GM10266 (cell line): ENCODE data around the gene MRPL10.

Experiments
- DNase-seq: peaks from one replicate; pipeline ENCODE4 v3.0.0; 2012; ENCODE audit errors: extremely low spot score
- TF ChIP-seq, protein P1 (sequence below): IDR thresholded peaks from 2 replicates; pipeline ENCODE4 v1.5.1; 2012; ENCODE audit warnings: mild to moderate bottlenecking, low read depth; ENCODE audit not compliant: control insufficient read depth, insufficient read depth; ENCODE audit errors: missing control alignments

The MRPL10 gene

DNA sequence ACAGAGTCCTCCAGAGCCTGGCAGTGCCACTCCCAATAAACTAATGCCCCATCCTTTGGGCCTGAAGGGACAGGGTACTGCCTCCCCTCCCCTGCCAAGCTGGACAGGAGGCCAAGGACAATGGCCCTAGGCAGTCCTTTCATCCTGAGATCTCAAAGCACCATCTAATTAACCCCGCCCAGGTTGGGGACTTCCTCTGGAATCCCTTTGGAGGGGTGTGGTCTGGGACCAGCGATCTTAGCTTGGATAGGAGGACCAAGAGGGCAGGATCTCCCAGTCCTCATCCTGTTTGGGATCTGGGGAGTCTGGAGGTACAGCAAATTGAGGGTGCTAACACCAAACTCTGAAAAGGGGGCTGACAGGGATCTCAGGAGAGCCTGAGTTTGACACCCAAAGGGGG, 37.8 kb upstream of the MRPL10 start:
- DNase-seq = no peak
- TF ChIP-seq, protein P1, sequence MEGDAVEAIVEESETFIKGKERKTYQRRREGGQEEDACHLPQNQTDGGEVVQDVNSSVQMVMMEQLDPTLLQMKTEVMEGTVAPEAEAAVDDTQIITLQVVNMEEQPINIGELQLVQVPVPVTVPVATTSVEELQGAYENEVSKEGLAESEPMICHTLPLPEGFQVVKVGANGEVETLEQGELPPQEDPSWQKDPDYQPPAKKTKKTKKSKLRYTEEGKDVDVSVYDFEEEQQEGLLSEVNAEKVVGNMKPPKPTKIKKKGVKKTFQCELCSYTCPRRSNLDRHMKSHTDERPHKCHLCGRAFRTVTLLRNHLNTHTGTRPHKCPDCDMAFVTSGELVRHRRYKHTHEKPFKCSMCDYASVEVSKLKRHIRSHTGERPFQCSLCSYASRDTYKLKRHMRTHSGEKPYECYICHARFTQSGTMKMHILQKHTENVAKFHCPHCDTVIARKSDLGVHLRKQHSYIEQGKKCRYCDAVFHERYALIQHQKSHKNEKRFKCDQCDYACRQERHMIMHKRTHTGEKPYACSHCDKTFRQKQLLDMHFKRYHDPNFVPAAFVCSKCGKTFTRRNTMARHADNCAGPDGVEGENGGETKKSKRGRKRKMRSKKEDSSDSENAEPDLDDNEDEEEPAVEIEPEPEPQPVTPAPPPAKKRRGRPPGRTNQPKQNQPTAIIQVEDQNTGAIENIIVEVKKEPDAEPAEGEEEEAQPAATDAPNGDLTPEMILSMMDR = no peak

DNA sequence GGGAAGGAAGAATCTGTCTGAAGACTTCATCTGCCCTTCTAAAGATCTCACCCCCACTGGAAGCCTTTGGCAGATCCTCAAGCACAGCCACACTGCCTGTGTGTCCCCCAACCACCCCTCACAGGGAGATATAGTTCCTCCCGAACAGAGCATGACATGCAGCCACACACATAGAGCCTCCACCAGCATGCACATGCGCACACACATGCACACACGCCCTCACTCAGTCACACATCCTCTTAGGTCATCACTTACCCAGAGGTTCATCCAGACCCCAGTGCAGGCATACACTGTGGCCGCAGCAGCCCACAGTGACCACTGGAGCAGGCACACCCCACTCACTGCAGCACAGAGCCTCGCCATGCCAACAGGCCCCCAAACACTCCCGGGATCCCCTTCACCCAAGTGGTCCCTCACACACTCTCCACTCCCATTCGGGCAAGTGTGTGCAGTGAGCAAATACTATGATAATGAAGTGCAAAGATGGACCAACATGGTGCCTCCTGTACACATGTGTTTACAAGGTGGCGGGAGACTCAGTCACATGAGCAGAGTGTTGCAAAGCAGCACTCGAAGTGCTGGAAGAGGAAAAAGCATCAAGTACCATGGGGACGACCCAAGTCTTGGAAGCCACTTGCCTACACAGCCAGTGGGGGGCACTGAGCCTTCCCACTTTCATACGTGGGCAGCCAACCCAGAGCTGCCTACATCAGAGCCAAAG, 36.6 kb upstream of the MRPL10 start:
- no peak for DNase-seq
- TF ChIP-seq, protein P1 = no peak

DNA sequence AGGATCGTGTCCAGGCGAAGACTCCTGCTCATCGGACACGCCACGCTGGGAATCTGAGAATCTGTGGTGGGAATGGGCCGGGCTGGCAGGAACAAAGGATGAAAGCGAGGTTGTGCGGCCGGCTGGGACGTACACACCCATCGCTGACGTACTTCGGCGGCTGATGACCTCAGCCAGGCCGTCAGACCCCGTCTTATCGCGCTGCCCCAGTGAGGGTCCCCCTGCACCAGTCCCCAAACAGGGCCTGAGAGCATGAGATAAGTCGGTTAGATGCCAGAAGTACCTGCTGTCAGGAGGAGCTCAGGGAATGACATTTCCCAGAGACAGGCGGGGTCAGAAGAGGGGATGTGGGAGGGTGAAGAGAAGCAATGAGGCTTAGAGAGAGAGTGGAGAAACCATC, 35.6 kb upstream of the MRPL10 start:
- TF ChIP-seq, protein P1 = no peak
- DNase-seq = no peak

DNA sequence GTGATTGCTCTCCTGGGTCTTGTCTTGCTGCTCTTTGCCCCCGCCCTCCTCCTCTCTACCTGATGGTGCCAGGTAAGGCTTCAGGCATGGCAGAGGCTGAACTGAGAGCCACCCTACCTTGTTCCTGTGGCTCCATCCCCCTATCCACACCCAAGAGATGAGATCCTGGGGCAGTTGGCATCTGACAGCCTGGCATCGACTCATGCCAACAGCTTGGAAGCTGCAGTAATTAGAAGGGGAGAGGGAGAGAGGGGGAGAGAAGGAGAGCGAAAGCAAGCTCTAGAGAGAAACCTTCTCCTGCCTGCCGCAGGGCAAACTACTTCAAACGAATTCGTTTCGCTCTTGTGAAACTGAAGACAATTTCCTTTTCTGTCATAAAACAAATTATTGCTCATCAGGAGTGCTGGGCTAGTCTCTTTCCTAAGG, 33.5 kb upstream of the MRPL10 start:
- TF ChIP-seq, protein P1 = no peak
- no peak for DNase-seq

DNA sequence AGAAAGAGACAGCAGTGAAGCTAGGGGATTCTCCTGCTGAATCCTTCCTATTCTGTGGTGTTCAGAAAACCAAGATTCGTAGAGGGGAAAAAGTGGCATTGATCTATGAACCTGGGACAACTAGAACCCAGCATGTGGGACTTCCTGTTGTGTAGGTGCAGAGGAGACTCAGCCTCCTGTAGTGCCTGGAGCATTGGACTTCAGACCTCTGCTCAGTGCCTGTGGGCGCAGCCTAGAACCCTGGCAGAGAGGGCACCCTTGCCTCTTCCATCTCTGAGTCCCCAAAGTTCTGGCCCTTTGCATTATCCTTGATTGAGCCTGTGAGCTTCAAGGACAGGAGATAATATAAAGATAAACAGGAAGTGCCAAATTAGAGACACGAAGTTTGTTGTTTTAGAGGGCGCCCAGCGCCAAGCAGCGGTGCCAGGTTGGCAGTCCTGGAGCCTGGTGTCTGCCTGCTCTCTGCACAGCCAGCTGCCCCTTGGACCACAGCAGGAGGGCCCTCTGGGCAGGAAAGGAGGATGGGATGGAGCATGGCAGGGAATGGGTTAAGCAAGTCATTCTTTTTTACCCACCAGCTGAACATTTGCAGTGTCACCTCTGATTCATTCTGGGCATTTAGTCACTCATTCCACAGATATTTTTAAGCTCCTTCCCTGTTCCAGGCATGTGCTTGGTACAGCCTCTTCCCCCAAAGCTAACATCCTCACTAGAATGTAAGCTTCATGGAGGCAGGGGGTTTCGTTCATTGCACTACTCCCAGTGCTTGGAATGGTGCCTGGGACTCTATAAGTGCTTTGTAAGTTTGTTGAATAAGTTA, 31.5 kb upstream of the MRPL10 start:
- TF ChIP-seq, protein P1 = no peak
- no peak for DNase-seq

DNA sequence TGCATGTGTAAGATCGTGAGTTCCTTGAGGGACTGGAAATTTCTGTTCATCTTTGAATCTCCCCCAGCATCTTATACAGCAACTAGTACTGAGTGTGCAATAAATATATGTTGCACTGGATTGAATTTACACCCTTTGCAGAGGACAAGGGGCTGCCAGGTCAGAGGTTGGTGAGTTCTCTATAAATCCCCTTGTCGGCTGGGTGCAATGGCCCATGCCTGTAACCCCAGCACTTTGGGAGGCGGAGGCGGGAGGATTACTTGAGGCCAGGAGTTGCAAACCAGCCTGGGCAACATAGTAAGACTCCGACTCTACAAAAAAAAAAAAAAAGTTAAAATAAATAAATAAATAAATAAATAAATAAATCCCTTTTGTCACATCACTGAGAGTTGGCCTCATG, 29.0 kb upstream of the MRPL10 start:
- no peak for DNase-seq
- TF ChIP-seq, protein P1 = no peak
